GM12864 (cell line): ENCODE data around the gene MROH7.

Experiments
- DNase-seq: peaks from one replicate; pipeline ENCODE4 v3.0.0-alpha.2; 2011; ENCODE audit warnings: low read depth
- H3K4me3 ChIP-seq: 2 replicates; pipeline ENCODE4 v1.5.1; 2011; ENCODE audit warnings: mild to moderate bottlenecking, low read depth, low read length, control low read depth
- CTCF ChIP-seq: IDR thresholded peaks from 2 replicates; pipeline ENCODE4 v1.5.1; 2011; ENCODE audit warnings: low read depth, mild to moderate bottlenecking, moderate library complexity, low read length, control low read depth, inconsistent platforms; ENCODE audit errors: missing control alignments

Gene MROH7

GRCh38 chr1:54643736-54644135 is 2.1 kb downstream of the MROH7 start:
- H3K4me3 ChIP-seq: no peak overlapping the region
- DNase-seq: no peak
- TF ChIP-seq CTCF: no peak

- DNase-seq: no peak
- TF ChIP-seq CTCF: no peak
- H3K4me3 ChIP-seq: no peak overlapping the region
These were observed 4.5 kb downstream of the MROH7 start for GRCh38 chr1:54645806-54646676.

GRCh38 chr1:54649130-54649898 is 7.7 kb downstream of the MROH7 start:
- H3K4me3 ChIP-seq: no peak overlapping the region
- TF ChIP-seq CTCF: no peak
- DNase-seq: no peak

GRCh38 chr1:54649921-54650320 is 8.3 kb downstream of the MROH7 start:
- no peak for DNase-seq
- no peak for TF ChIP-seq CTCF
- H3K4me3 ChIP-seq: no peak overlapping the region

- no peak for TF ChIP-seq CTCF
These were observed 8.8 kb downstream of the MROH7 start for GRCh38 chr1:54650417-54650816.

GRCh38 chr1:54651608-54652007 is 10.0 kb downstream of the MROH7 start:
- no peak for DNase-seq
- no peak for TF ChIP-seq CTCF
- no peak overlapping the region for H3K4me3 ChIP-seq

More at GRCh38 chr1:54650417-54650816, 8.8 kb downstream of the MROH7 start:
- no peak overlapping the region for H3K4me3 ChIP-seq
- no peak for DNase-seq

GRCh38 chr1:54652168-54652567 is 10.6 kb downstream of the MROH7 start:
- DNase-seq: no peak
- TF ChIP-seq CTCF: no peak
- H3K4me3 ChIP-seq: no peak overlapping the region
